ENCODE data around the gene CCDC40.

- TF ChIP-seq CTCF (IDR thresholded peaks at IDR 0.05), result no peak
- no peak for TF ChIP-seq POLR2A (IDR thresholded peaks at IDR 0.05)
These were observed 9.4 kb upstream of the CCDC40 start for GRCh38 chr17:80027043-80027435.
